ENCODE measurements around the gene RAB7A.

The RAB7A gene

GRCh38 chr3:128820252-128820839 lies 94.4 kb downstream of the RAB7A start:
- no peak overlapping the region for H3K27ac ChIP-seq (replicated peaks)
- no peak overlapping the region for H3K4me3 ChIP-seq (replicated peaks; ENCODE audit: insufficient read depth, low read length)
- no peak for TF ChIP-seq POLR2AphosphoS5 (IDR thresholded peaks at IDR 0.05; ENCODE audit: low read depth)
- no peak for TF ChIP-seq GABPA (IDR thresholded peaks at IDR 0.05; ENCODE audit: low read depth)
- TF ChIP-seq REST (IDR thresholded peaks at IDR 0.05; ENCODE audit: insufficient replicate concordance, low read depth), result no peak
- no peak for DNase-seq (ENCODE audit: low read depth in 1 of 2, low spot score in 1 of 2)
- H3K27me3 ChIP-seq (ENCODE audit: insufficient read depth, poor library complexity, severe bottlenecking), result no peaks in the 10 kb centered on the region

GRCh38 chr3:128823008-128823407 lies 97.0 kb downstream of the RAB7A start:
- H3K27me3 ChIP-seq (ENCODE audit: insufficient read depth, poor library complexity, severe bottlenecking), result no peaks in the 10 kb centered on the region
- TF ChIP-seq GABPA (IDR thresholded peaks at IDR 0.05; ENCODE audit: low read depth) (no peak), POLR2AphosphoS5 (IDR thresholded peaks at IDR 0.05; ENCODE audit: low read depth) (no peak), CTCF (IDR thresholded peaks at IDR 0.05; ENCODE audit: insufficient read depth, low read length) (no peak)
- DNase-seq (ENCODE audit: low read depth in 1 of 2, low spot score in 1 of 2), result no peak
- H3K27ac ChIP-seq (replicated peaks), result no peak overlapping the region
- no peak overlapping the region for H3K4me3 ChIP-seq (replicated peaks; ENCODE audit: insufficient read depth, low read length)

DNA sequence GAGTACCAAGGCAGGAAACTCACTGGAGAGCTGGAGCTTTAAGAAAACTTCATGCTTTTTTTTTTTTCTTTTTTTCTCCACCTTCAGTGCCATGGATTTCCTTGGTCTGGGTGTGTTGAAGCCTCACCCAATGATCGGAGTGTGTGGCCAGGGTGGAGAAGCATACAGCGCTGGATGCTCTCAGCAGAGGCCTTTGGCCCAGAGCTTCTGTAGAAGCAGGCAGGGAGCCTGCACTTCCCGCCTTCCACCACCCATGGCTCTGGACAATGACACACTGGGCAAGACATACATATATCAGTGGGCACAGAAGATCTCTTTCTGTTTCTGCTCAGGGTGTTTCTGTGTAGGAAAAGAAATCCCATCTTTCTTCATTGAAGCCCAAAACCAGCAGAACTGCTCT lies 97.6 kb downstream of the RAB7A start:
- TF ChIP-seq CTCF (IDR thresholded peaks at IDR 0.05; ENCODE audit: insufficient read depth, low read length) (no peak), POLR2AphosphoS5 (IDR thresholded peaks at IDR 0.05; ENCODE audit: low read depth) (no peak), SPI1 (IDR thresholded peaks at IDR 0.05; ENCODE audit: borderline replicate concordance, low read depth) (no peak), GABPA (IDR thresholded peaks at IDR 0.05; ENCODE audit: low read depth) (no peak), REST (IDR thresholded peaks at IDR 0.05; ENCODE audit: insufficient replicate concordance, low read depth) (no peak)
- no peak for DNase-seq (ENCODE audit: low read depth in 1 of 2, low spot score in 1 of 2)
- Histone ChIP-seq H3K27me3 (ENCODE audit: insufficient read depth, poor library complexity, severe bottlenecking) (no peaks in the 10 kb centered on the region), H3K4me3 (replicated peaks; ENCODE audit: insufficient read depth, low read length) (no peak overlapping the region), H3K27ac (replicated peaks) (no peak overlapping the region)

DNA sequence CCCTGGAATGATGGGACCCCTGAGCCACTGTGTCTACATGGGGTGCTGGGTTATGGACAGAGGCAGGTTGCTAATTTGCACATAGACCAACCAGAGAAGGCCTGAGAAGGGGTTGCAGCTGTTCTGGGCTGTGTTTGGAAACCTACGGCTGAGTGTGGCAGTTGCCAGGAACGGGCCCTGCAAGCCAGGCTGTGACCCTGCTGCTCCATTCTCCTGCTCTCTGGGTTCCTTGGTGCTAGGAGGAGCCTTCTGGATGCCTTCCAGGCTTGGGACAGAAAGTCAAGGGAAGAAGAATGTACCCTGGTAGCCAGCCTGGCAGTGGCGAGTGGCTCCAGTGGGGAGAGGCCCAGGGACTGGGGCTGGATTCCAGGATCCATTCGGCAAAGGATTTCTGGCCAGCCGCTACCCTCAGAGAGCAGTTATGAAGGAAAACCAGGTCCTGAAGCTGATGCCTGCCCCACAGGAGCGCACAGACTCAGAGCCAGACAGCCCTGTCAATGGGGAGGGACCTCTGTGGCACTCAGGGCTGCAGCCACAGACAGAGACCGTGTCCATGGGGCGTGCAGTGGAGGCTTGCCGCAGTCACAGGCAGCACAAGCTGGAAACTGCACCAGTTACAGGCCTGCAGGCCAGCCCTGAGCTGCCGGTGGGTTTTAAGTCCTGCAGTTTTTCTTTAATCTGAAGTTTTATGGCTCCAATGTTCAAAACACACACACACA lies 98.3 kb downstream of the RAB7A start:
- no peak for DNase-seq (ENCODE audit: low read depth in 1 of 2, low spot score in 1 of 2)
- no peak overlapping the region for H3K27ac ChIP-seq (replicated peaks)
- TF ChIP-seq POLR2AphosphoS5 (IDR thresholded peaks at IDR 0.05; ENCODE audit: low read depth) (peak; percentile 25; the same call in 1 of the 2 replicates), SPI1 (IDR thresholded peaks at IDR 0.05; ENCODE audit: borderline replicate concordance, low read depth) (no peak)
- H3K4me3 ChIP-seq (replicated peaks; ENCODE audit: insufficient read depth, low read length), result no peak overlapping the region
- no peaks in the 10 kb centered on the region for H3K27me3 ChIP-seq (ENCODE audit: insufficient read depth, poor library complexity, severe bottlenecking)
